ENCODE data around the gene ZNF385B. TPM values are rescaled to one million over a fixed set of nuclear protein-coding genes. Genes with fewer than 3 reads are reported as not detected.

ZNF385B gene
- total and polyA plus RNA-seq, 12 donors: 2.0 to 15.3 (median 8.4) TPM

- DNase-seq: no peak
- no peak overlapping the region for H3K4me3 ChIP-seq
- H3K27me3 ChIP-seq: no peaks in the 10 kb centered on the region
- intact Hi-C loops (cut with DNase I): no loop called here
- peaks cover 0 to 4% (median 0%) of the 10 kb centered on the region in 3 donors for H3K9me3 ChIP-seq (replicated peaks in 1 of 3)
- no peaks in the 10 kb centered on the region for H3K36me3 ChIP-seq (replicated peaks in 1 of 2)
- no peak for TF ChIP-seq POLR2A (IDR thresholded peaks at IDR 0.05)
- no peak for TF ChIP-seq CTCF (IDR thresholded peaks at IDR 0.05)
- no peak overlapping the region for H3K27ac ChIP-seq
- H3K4me1 ChIP-seq (replicated peaks in 1 of 2): no peaks in the 10 kb centered on the region
- WGBS, 4 donors: 81 to 90% (median 86%) methylated on average over 3 of the region's 3 CpGs
Measured at GRCh38 chr2:179825494-179825893, 35.9 kb downstream of the ZNF385B start.

GRCh38 chr2:179824961-179825360 lies 36.5 kb downstream of the ZNF385B start:
- intact Hi-C loops (cut with DNase I): no loop called here
- Histone ChIP-seq H3K27ac (no peak overlapping the region), H3K4me1 (replicated peaks in 1 of 2) (no peaks in the 10 kb centered on the region), H3K36me3 (replicated peaks in 1 of 2) (no peaks in the 10 kb centered on the region), H3K9me3 (replicated peaks in 1 of 3) (peaks cover 0 to 4% (median 0%) of the 10 kb centered on the region in 3 donors), H3K27me3 (no peaks in the 10 kb centered on the region), H3K4me3 (no peak overlapping the region)
- TF ChIP-seq POLR2A (IDR thresholded peaks at IDR 0.05): no peak
- no peak for TF ChIP-seq CTCF (IDR thresholded peaks at IDR 0.05)
- WGBS, 4 donors: 68 to 81% (median 76%) methylated on average over 1 of the region's 1 CpG
- DNase-seq: no peak

- peaks cover 0 to 4% (median 0%) of the 10 kb centered on the region in 3 donors for H3K9me3 ChIP-seq (replicated peaks in 1 of 3)
- no peak for TF ChIP-seq CTCF (IDR thresholded peaks at IDR 0.05)
- no peak for TF ChIP-seq POLR2A (IDR thresholded peaks at IDR 0.05)
- no peaks in the 10 kb centered on the region for H3K27me3 ChIP-seq
- H3K4me3 ChIP-seq: no peak overlapping the region
- 76 to 92% (median 78%) methylated on average over 1 of the region's 1 CpG for WGBS, 4 donors
- no peaks in the 10 kb centered on the region for H3K36me3 ChIP-seq (replicated peaks in 1 of 2)
- no peak overlapping the region for H3K27ac ChIP-seq
- intact Hi-C loops (cut with DNase I): no loop called here
- no peaks in the 10 kb centered on the region for H3K4me1 ChIP-seq (replicated peaks in 1 of 2)
- no peak for DNase-seq
Measured at GRCh38 chr2:179822540-179822939, 38.9 kb downstream of the ZNF385B start.

GRCh38 chr2:179818546-179818945 lies 42.9 kb downstream of the ZNF385B start:
- intact Hi-C loops (cut with DNase I): no loop called here

More at GRCh38 chr2:179818546-179818945, 42.9 kb downstream of the ZNF385B start:
- H3K36me3 ChIP-seq (replicated peaks in 1 of 2): no peaks in the 10 kb centered on the region
- 59 to 83% (median 72%) methylated on average over 8 of the region's 8 CpGs for WGBS, 4 donors
- DNase-seq: peak in 5 of 7 donors; percentile 21 to 42 (median 34)
- no peak overlapping the region for H3K4me3 ChIP-seq
- H3K9me3 ChIP-seq (replicated peaks in 1 of 3): peaks cover 0 to 4% (median 0%) of the 10 kb centered on the region in 3 donors
- no peak for TF ChIP-seq CTCF (IDR thresholded peaks at IDR 0.05)
- no peak for TF ChIP-seq POLR2A (IDR thresholded peaks at IDR 0.05)
- no peak overlapping the region for H3K27ac ChIP-seq
- no peaks in the 10 kb centered on the region for H3K27me3 ChIP-seq
- H3K4me1 ChIP-seq (replicated peaks in 1 of 2): no peaks in the 10 kb centered on the region

Measured in adrenal gland (tissue), 12 donors.